ENCODE measurements around the gene EVC.

DNA sequence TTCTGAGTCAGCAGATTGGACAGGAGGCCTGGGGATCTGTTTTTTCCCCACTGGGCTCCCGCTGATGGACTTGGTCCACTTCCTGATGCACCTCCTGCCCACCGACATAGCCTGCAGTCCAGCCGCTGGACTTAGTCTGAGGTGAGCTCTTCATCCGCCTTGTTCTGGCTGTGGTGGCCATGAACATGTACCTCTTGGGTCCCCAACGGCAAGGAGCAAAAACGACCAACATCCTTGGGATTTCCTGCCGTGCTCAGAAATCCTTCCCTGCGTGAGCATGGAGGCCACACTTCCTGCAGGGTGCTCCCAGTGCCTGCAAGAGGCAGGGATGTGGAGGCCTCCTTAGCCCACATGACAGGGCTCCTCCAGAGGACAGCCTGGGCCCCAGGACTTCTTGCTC, 105.1 kb downstream of the EVC start:
- TF ChIP-seq, protein P1, sequence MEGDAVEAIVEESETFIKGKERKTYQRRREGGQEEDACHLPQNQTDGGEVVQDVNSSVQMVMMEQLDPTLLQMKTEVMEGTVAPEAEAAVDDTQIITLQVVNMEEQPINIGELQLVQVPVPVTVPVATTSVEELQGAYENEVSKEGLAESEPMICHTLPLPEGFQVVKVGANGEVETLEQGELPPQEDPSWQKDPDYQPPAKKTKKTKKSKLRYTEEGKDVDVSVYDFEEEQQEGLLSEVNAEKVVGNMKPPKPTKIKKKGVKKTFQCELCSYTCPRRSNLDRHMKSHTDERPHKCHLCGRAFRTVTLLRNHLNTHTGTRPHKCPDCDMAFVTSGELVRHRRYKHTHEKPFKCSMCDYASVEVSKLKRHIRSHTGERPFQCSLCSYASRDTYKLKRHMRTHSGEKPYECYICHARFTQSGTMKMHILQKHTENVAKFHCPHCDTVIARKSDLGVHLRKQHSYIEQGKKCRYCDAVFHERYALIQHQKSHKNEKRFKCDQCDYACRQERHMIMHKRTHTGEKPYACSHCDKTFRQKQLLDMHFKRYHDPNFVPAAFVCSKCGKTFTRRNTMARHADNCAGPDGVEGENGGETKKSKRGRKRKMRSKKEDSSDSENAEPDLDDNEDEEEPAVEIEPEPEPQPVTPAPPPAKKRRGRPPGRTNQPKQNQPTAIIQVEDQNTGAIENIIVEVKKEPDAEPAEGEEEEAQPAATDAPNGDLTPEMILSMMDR (IDR thresholded peaks at IDR 0.05; ENCODE audit: poor library complexity) = no peak
- TF ChIP-seq EZH2 (IDR thresholded peaks at IDR 0.05; ENCODE audit: borderline replicate concordance) = no peak
